Mesenchymal stem cell (in vitro differentiated cells and primary cell): ENCODE measurements around the gene TMEM150C.

ENCODE experiments used
- DNase-seq: peaks from one replicate; pipeline ENCODE4 v3.0.0-alpha.2; 2013
- H2AFZ ChIP-seq: one replicate; pipeline ENCODE4 v1.6.1; 2013; ENCODE audit warnings: low read depth, mild to moderate bottlenecking, control low read depth, inconsistent platforms, low read length, moderate library complexity
- H2AK5ac ChIP-seq: 2 replicates; pipeline ENCODE4 v1.6.1; 2013; ENCODE audit warnings: low read length, moderate library complexity, mild to moderate bottlenecking, inconsistent platforms; ENCODE audit not compliant: severe bottlenecking
- H2BK120ac ChIP-seq: one replicate; pipeline ENCODE4 v1.6.1; 2013; ENCODE audit warnings: low read depth, mild to moderate bottlenecking, inconsistent platforms, low read length, moderate library complexity
- H2BK12ac ChIP-seq, 2 experiments: one replicate each; pipeline ENCODE4 v1.6.1; 2013; ENCODE audit warnings: inconsistent platforms in 2 of 2, low read length in 2 of 2, mild to moderate bottlenecking in 2 of 2, moderate library complexity in 2 of 2, control low read depth in 1 of 2
- H2BK15ac ChIP-seq: one replicate; pipeline ENCODE4 v1.6.1; 2013; ENCODE audit warnings: mild to moderate bottlenecking, low read depth, inconsistent platforms; ENCODE audit not compliant: poor library complexity, severe bottlenecking
- H2BK5ac ChIP-seq: 2 replicates; pipeline ENCODE4 v1.6.1; 2013; ENCODE audit warnings: low read depth, mild to moderate bottlenecking, low read length, control low read depth, inconsistent platforms; ENCODE audit not compliant: poor library complexity, severe bottlenecking
- H3K14ac ChIP-seq, 2 experiments: one replicate each; pipeline ENCODE4 v1.6.1; 2013; ENCODE audit warnings: inconsistent platforms in 2 of 2, low read length in 2 of 2, control low read depth in 1 of 2, mild to moderate bottlenecking in 1 of 2, moderate library complexity in 1 of 2
- H3K18ac ChIP-seq, 2 experiments: one replicate each; pipeline ENCODE4 v1.6.1; 2013; ENCODE audit warnings: inconsistent platforms in 2 of 2, low read length in 2 of 2, control low read depth in 1 of 2, low read depth in 1 of 2, mild to moderate bottlenecking in 1 of 2
- H3K23ac ChIP-seq, 2 experiments: one replicate each; pipeline ENCODE4 v1.6.1; 2013; ENCODE audit warnings: inconsistent platforms in 2 of 2, low read length in 2 of 2, mild to moderate bottlenecking in 2 of 2, moderate library complexity in 2 of 2, control low read depth in 1 of 2
- H3K27ac ChIP-seq: 2 replicates; pipeline ENCODE4 v1.5.1; 2013; ENCODE audit warnings: mild to moderate bottlenecking, moderate library complexity, low read length, control low read depth, inconsistent platforms; ENCODE audit not compliant: poor library complexity, severe bottlenecking
- H3K27me3 ChIP-seq, 2 experiments: 2 replicates each; pipeline versions ENCODE4 v1.6.1 to v1.7.0; 2013; ENCODE audit warnings: low read length in 2 of 2, mild to moderate bottlenecking in 2 of 2, moderate library complexity in 2 of 2, control low read depth in 1 of 2, inconsistent platforms in 1 of 2; ENCODE audit not compliant: control insufficient read depth in 1 of 2, insufficient read depth in 1 of 2
- H3K36me3 ChIP-seq, 2 experiments: 2 replicates each; pipeline versions ENCODE4 v1.6.1 to v1.7.0; 2013; ENCODE audit warnings: low read length in 2 of 2, control low read depth in 1 of 2, inconsistent platforms in 1 of 2, low read depth in 1 of 2, mild to moderate bottlenecking in 1 of 2; ENCODE audit not compliant: insufficient read depth in 2 of 2, control insufficient read depth in 1 of 2
- H3K4ac ChIP-seq, 2 experiments: one replicate each; pipeline ENCODE4 v1.6.1; 2013; ENCODE audit warnings: inconsistent platforms in 2 of 2, low read length in 2 of 2, mild to moderate bottlenecking in 2 of 2, moderate library complexity in 2 of 2, control low read depth in 1 of 2, low read depth in 1 of 2
- H3K4me1 ChIP-seq: 2 replicates; pipeline ENCODE4 v1.6.1; 2013; ENCODE audit warnings: low read depth, low read length, control low read depth; ENCODE audit not compliant: control insufficient read depth, insufficient read depth
- H3K4me2 ChIP-seq: 2 replicates; pipeline ENCODE4 v1.6.1; 2013; ENCODE audit warnings: low read length, mild to moderate bottlenecking, inconsistent platforms; ENCODE audit not compliant: poor library complexity, severe bottlenecking
- H3K4me3 ChIP-seq, 2 experiments: 2 replicates each; pipeline versions ENCODE4 v1.5.1 to v1.7.0; 2013; ENCODE audit warnings: low read length in 2 of 2, mild to moderate bottlenecking in 2 of 2, control low read depth in 1 of 2, low read depth in 1 of 2; ENCODE audit not compliant: insufficient read depth in 1 of 2
- H3K79me1 ChIP-seq: replicated peaks from 2 replicates; pipeline ENCODE4 v1.6.1; 2013; ENCODE audit warnings: mild to moderate bottlenecking, control low read depth, low read length, inconsistent platforms; ENCODE audit not compliant: poor library complexity, severe bottlenecking
- H3K9ac ChIP-seq: 2 replicates; pipeline ENCODE4 v1.7.0; 2013; ENCODE audit warnings: mild to moderate bottlenecking, low read length, moderate library complexity
- H3K9me3 ChIP-seq: 2 replicates; pipeline ENCODE4 v1.7.0; 2013; ENCODE audit warnings: mild to moderate bottlenecking, low read length; ENCODE audit not compliant: control insufficient read depth
- H4K8ac ChIP-seq: one replicate; pipeline ENCODE4 v1.6.1; 2013; ENCODE audit warnings: inconsistent platforms, mild to moderate bottlenecking, low read length, moderate library complexity
- H4K91ac ChIP-seq: one replicate; pipeline ENCODE4 v1.6.1; 2013; ENCODE audit warnings: mild to moderate bottlenecking, low read length, inconsistent platforms
- WGBS: methylation state at CpG from one replicate; pipeline ENCODE4 v1.1.7; 2013; ENCODE audit warnings: mixed read lengths; 5-methylcytosine and 5-hydroxymethylcytosine counted together

The TMEM150C gene

GRCh38 chr4:82489987-82490386 lies 71.8 kb downstream of the TMEM150C start:
- Histone ChIP-seq H2AFZ (no peak overlapping the region), H4K8ac (no peak overlapping the region), H3K27me3 (no peaks in the 10 kb centered on the region), H3K9me3 (no peaks in the 10 kb centered on the region), H2BK15ac (no peak overlapping the region), H4K91ac (no peak overlapping the region), H3K14ac (no peak overlapping the region), H3K27ac (no peak overlapping the region), H3K4ac (no peak overlapping the region), H3K36me3 (no peaks in the 10 kb centered on the region), H3K79me1 (no peaks in the 10 kb centered on the region), H3K9ac (no peak overlapping the region), H2BK120ac (no peak overlapping the region), H3K18ac (no peak overlapping the region), H3K4me2 (no peak overlapping the region), H3K4me3 (no peak overlapping the region), H2BK12ac (no peak overlapping the region), H2BK5ac (no peak overlapping the region), H2AK5ac (no peak overlapping the region), H3K4me1 (no peaks in the 10 kb centered on the region), H3K23ac (no peak overlapping the region)
- WGBS = 88% methylated on average over 7 of the region's 8 CpGs
- DNase-seq = no peak

- H3K79me1 ChIP-seq = no peaks in the 10 kb centered on the region
- H3K4me1 ChIP-seq = no peaks in the 10 kb centered on the region
- 100% methylated on average over 1 of the region's 1 CpG for WGBS
- H4K8ac ChIP-seq = no peak overlapping the region
- no peak overlapping the region for H4K91ac ChIP-seq
- H3K9ac ChIP-seq = no peak overlapping the region
- H2BK15ac ChIP-seq = no peak overlapping the region
- H2BK120ac ChIP-seq = no peak overlapping the region
- no peak overlapping the region for H3K23ac ChIP-seq
- H3K14ac ChIP-seq = no peak overlapping the region
- no peak for DNase-seq
- no peak overlapping the region for H3K4me3 ChIP-seq
- no peaks in the 10 kb centered on the region for H3K36me3 ChIP-seq
- H3K18ac ChIP-seq = no peak overlapping the region
- H3K9me3 ChIP-seq = no peaks in the 10 kb centered on the region
- H3K4ac ChIP-seq = no peak overlapping the region
- no peak overlapping the region for H3K4me2 ChIP-seq
- H3K27ac ChIP-seq = no peak overlapping the region
- no peaks in the 10 kb centered on the region for H3K27me3 ChIP-seq
- no peak overlapping the region for H2AK5ac ChIP-seq
- no peak overlapping the region for H2BK12ac ChIP-seq
- no peak overlapping the region for H2BK5ac ChIP-seq
- no peak overlapping the region for H2AFZ ChIP-seq
Measured at GRCh38 chr4:82489076-82489475, 72.7 kb downstream of the TMEM150C start.

GRCh38 chr4:82484996-82485783 lies 76.6 kb downstream of the TMEM150C start:
- no peak overlapping the region for H3K4me2 ChIP-seq
- H3K4ac ChIP-seq = no peak overlapping the region
- H2AFZ ChIP-seq = no peak overlapping the region
- no peak overlapping the region for H3K4me3 ChIP-seq
- no peak overlapping the region for H3K9ac ChIP-seq
- 94% methylated on average over 14 of the region's 14 CpGs for WGBS
- H3K27me3 ChIP-seq = no peaks in the 10 kb centered on the region
- H3K14ac ChIP-seq = no peak overlapping the region
- H3K27ac ChIP-seq = no peak overlapping the region
- no peak overlapping the region for H2BK15ac ChIP-seq
- no peak overlapping the region for H3K23ac ChIP-seq
- no peaks in the 10 kb centered on the region for H3K36me3 ChIP-seq
- no peak overlapping the region for H4K8ac ChIP-seq
- H2BK12ac ChIP-seq = no peak overlapping the region
- H3K9me3 ChIP-seq = no peaks in the 10 kb centered on the region
- no peak overlapping the region for H4K91ac ChIP-seq
- no peak overlapping the region for H3K18ac ChIP-seq
- H2BK120ac ChIP-seq = no peak overlapping the region
- H3K4me1 ChIP-seq = no peaks in the 10 kb centered on the region
- no peak overlapping the region for H2AK5ac ChIP-seq
- H2BK5ac ChIP-seq = no peak overlapping the region
- no peak for DNase-seq
- H3K79me1 ChIP-seq = no peaks in the 10 kb centered on the region

- Histone ChIP-seq H3K23ac (no peak overlapping the region), H3K4ac (no peak overlapping the region), H2BK5ac (no peak overlapping the region), H2AK5ac (no peak overlapping the region), H3K4me3 (no peak overlapping the region), H4K8ac (no peak overlapping the region), H3K18ac (no peak overlapping the region), H3K36me3 (peaks cover 0 to 8% of the 10 kb centered on the region in 2 experiments), H2BK15ac (no peak overlapping the region), H3K27me3 (no peaks in the 10 kb centered on the region), H2BK12ac (no peak overlapping the region), H2AFZ (no peak overlapping the region), H3K14ac (no peak overlapping the region), H3K9ac (no peak overlapping the region), H3K4me2 (no peak overlapping the region), H3K9me3 (no peaks in the 10 kb centered on the region), H3K79me1 (no peaks in the 10 kb centered on the region), H2BK120ac (no peak overlapping the region), H4K91ac (no peak overlapping the region), H3K4me1 (no peaks in the 10 kb centered on the region), H3K27ac (no peak overlapping the region)
- DNase-seq = no peak
- 75% methylated on average over 6 of the region's 6 CpGs for WGBS
Measured at GRCh38 chr4:82482387-82482786, 79.4 kb downstream of the TMEM150C start.
